Activated CD8-positive, alpha-beta T cell treated with anti-CD3 and anti-CD28 coated beads for 36 hours (primary cell): ENCODE data around the gene DNM3. TPM values are rescaled to one million over a fixed set of nuclear protein-coding genes. Genes with fewer than 3 reads are reported as not detected.
A peak's percentile ranks its signal among the peaks of the same experiment; 100 is the strongest.

Experiments
- ATAC-seq: fragments of 200-7000 bp; cut with Tn5 transposase; one replicate; pipeline ENCODE4 v1.10.0; 2021; ENCODE audit warnings: mild to moderate bottlenecking, moderate library complexity
- CTCF ChIA-PET: fragments of 350-600 bp; sonication (Branson Sonifier 250); formaldehyde crosslinking; loops from one replicate; lab custom pipeline; 2021; ENCODE audit warnings: antibody characterized with exemption; lab: Charles Lee
- POLR2A ChIA-PET: fragments of 350-600 bp; sonication (Branson Sonifier 250); formaldehyde crosslinking; loops from one replicate; lab custom pipeline; 2021; ENCODE audit warnings: antibody characterized with exemption; lab: Charles Lee
- DNase-seq: peaks from one replicate; pipeline ENCODE4 v3.0.0-alpha.2; 2020
- H3K27ac Mint-ChIP-seq: one replicate; pipeline ENCODE4 v1.8.0; 2021; ENCODE audit warnings: mild to moderate bottlenecking, mixed read lengths
- H3K27me3 Mint-ChIP-seq: one replicate; pipeline ENCODE4 v1.8.0; 2021; ENCODE audit warnings: mixed read lengths
- H3K36me3 Mint-ChIP-seq: one replicate; pipeline ENCODE4 v1.8.0; 2021; ENCODE audit warnings: low read depth, mixed read lengths
- H3K4me1 Mint-ChIP-seq: one replicate; pipeline ENCODE4 v1.8.0; 2021; ENCODE audit warnings: low read depth, mixed read lengths
- H3K4me3 Mint-ChIP-seq: one replicate; pipeline ENCODE4 v1.8.0; 2021; ENCODE audit warnings: mild to moderate bottlenecking, moderate library complexity, mixed read lengths
- H3K9me3 Mint-ChIP-seq: one replicate; pipeline ENCODE4 v1.8.0; 2021; ENCODE audit warnings: mixed read lengths
- CTCF ChIP-seq: fragments of 200-600 bp; IDR thresholded peaks from one replicate; pipeline ENCODE4 v1.8.0; 2022; ENCODE audit warnings: antibody characterized with exemption, mild to moderate bottlenecking
- intact Hi-C: fragments of 100-400 bp; cut with micrococcal nuclease; formaldehyde crosslinking; loops from one replicate; pipeline ENCODE4 v1.10.0; 2022
- total RNA-seq, 2 experiments: library from RNA; stranded (reverse); gene quantifications; one replicate each; pipeline ENCODE4 v1.2.3, GENCODE V29; 2021

Gene DNM3
- total RNA-seq, 2 experiments from 2014 or later: 0.58 to 1.1 TPM

GRCh38 chr1:172351346-172351745 lies 510.0 kb downstream of the DNM3 start:
- Mint-ChIP-seq H3K4me1 (peaks cover 34% of the 10 kb centered on the region), H3K36me3 (no peaks in the 10 kb centered on the region), H3K9me3 (peaks cover 17% of the 10 kb centered on the region), H3K27ac (no peak overlapping the region), H3K27me3 (no peaks in the 10 kb centered on the region), H3K4me3 (no peak overlapping the region)
- ATAC-seq (no peak), DNase-seq (no peak)
- no peak for TF ChIP-seq CTCF
- POLR2A ChIA-PET: no interaction called here
- intact Hi-C loops: no loop called here
- CTCF ChIA-PET: interaction anchor here (1.1 kb wide), 1 partner anchor 93 kb away, joined by 3 read pairs; the partner anchor contains the start of gene PIGC

GRCh38 chr1:172351754-172352161 lies 510.5 kb downstream of the DNM3 start:
- no peaks in the 10 kb centered on the region for H3K27me3 Mint-ChIP-seq
- peaks cover 38% of the 10 kb centered on the region for H3K4me1 Mint-ChIP-seq
- no peak overlapping the region for H3K4me3 Mint-ChIP-seq
- no peak overlapping the region for H3K27ac Mint-ChIP-seq
- no peak for ATAC-seq
- CTCF ChIA-PET: interaction anchor here (1.1 kb wide), 1 partner anchor 92 kb away, joined by 3 read pairs; the partner anchor contains the start of gene PIGC
- H3K36me3 Mint-ChIP-seq: no peaks in the 10 kb centered on the region
- intact Hi-C loops: no loop called here
- H3K9me3 Mint-ChIP-seq: peaks cover 14% of the 10 kb centered on the region
- no peak for TF ChIP-seq CTCF
- DNase-seq: no peak
- POLR2A ChIA-PET: no interaction called here

GRCh38 chr1:172352435-172352834 lies 511.1 kb downstream of the DNM3 start:
- Mint-ChIP-seq H3K27me3 (no peaks in the 10 kb centered on the region), H3K27ac (no peak overlapping the region), H3K9me3 (peaks cover 7% of the 10 kb centered on the region), H3K4me3 (no peak overlapping the region), H3K4me1 (peaks cover 45% of the 10 kb centered on the region), H3K36me3 (no peaks in the 10 kb centered on the region)
- TF ChIP-seq CTCF: no peak
- ChIA-PET POLR2A (no interaction called here), CTCF (interaction anchor here (1.7 kb wide), 1 partner anchor 10 kb away, joined by 3 read pairs; no protein-coding TSS in a partner anchor)
- intact Hi-C loops: no loop called here
- DNase-seq (no peak), ATAC-seq (peak; percentile 78)

GRCh38 chr1:172354291-172355274 lies 513.3 kb downstream of the DNM3 start:
- intact Hi-C loops: loop anchor here (5.0 kb wide), 1 partner anchor 43 kb away; no protein-coding TSS in a partner anchor
- POLR2A ChIA-PET: interaction anchor here (2.0 kb wide), 1 partner anchor 16 kb away, joined by 6 read pairs; no protein-coding TSS in a partner anchor
- H3K36me3 Mint-ChIP-seq: no peaks in the 10 kb centered on the region
- ATAC-seq: no peak
- H3K9me3 Mint-ChIP-seq: no peaks in the 10 kb centered on the region
- CTCF ChIA-PET: interaction anchor here (1.2 to 1.4 kb wide), 2 partner anchors 16 to 131 kb away, joined by 3 read pairs; no protein-coding TSS in a partner anchor
- no peak for TF ChIP-seq CTCF
- peaks cover 66% of the 10 kb centered on the region for H3K4me1 Mint-ChIP-seq
- no peaks in the 10 kb centered on the region for H3K27me3 Mint-ChIP-seq
- no peak for DNase-seq
- H3K4me3 Mint-ChIP-seq: no peak overlapping the region
- H3K27ac Mint-ChIP-seq: no peak overlapping the region
